ENCODE data around the gene ALDH1B1.
"Not testable (repeated sequence)": the region's sequence is repeated elsewhere in the genome, so short reads cannot be mapped to it uniquely, and the experiment has no call there.

The ALDH1B1 gene

GRCh38 chr9:38385896-38386295 lies 6.6 kb upstream of the ALDH1B1 start:
- no peak for DNase-seq (ENCODE audit: extremely low read depth in 1 of 2, low read depth in 1 of 2)

GRCh38 chr9:38386319-38386895 lies 6.1 kb upstream of the ALDH1B1 start:
- no peak for DNase-seq (ENCODE audit: extremely low read depth in 1 of 2, low read depth in 1 of 2)

- DNase-seq (ENCODE audit: extremely low read depth in 1 of 2, low read depth in 1 of 2), result no peak
Observed at GRCh38 chr9:38387066-38387465, 5.4 kb upstream of the ALDH1B1 start.

GRCh38 chr9:38387751-38388150 lies 4.8 kb upstream of the ALDH1B1 start:
- no peak for DNase-seq (ENCODE audit: extremely low read depth in 1 of 2, low read depth in 1 of 2)

- no peak for DNase-seq (ENCODE audit: extremely low read depth in 1 of 2, low read depth in 1 of 2)
Observed at GRCh38 chr9:38388283-38389223, 3.9 kb upstream of the ALDH1B1 start.

GRCh38 chr9:38389313-38389712 lies 3.2 kb upstream of the ALDH1B1 start:
- DNase-seq (ENCODE audit: extremely low read depth in 1 of 2, low read depth in 1 of 2), result no peak

GRCh38 chr9:38390442-38390841 lies 2.1 kb upstream of the ALDH1B1 start:
- DNase-seq (ENCODE audit: extremely low read depth in 1 of 2, low read depth in 1 of 2), result no peak

GRCh38 chr9:38390851-38391250 lies 1.7 kb upstream of the ALDH1B1 start:
- no peak for DNase-seq (ENCODE audit: extremely low read depth in 1 of 2, low read depth in 1 of 2)

- no peak for DNase-seq (ENCODE audit: extremely low read depth in 1 of 2, low read depth in 1 of 2)
Observed at GRCh38 chr9:38391278-38392118, 1.0 kb upstream of the ALDH1B1 start.

GRCh38 chr9:38393128-38393796 lies 760 bp downstream of the ALDH1B1 start:
- DNase-seq (ENCODE audit: extremely low read depth in 1 of 2, low read depth in 1 of 2), result no peak

- DNase-seq (ENCODE audit: extremely low read depth in 1 of 2, low read depth in 1 of 2), result no peak
Observed at GRCh38 chr9:38394416-38394815, 1.9 kb downstream of the ALDH1B1 start.

GRCh38 chr9:38395653-38396370 lies 3.3 kb downstream of the ALDH1B1 start:
- DNase-seq (ENCODE audit: extremely low read depth in 1 of 2, low read depth in 1 of 2), result no peak

- no peak for DNase-seq (ENCODE audit: extremely low read depth in 1 of 2, low read depth in 1 of 2)
Observed at GRCh38 chr9:38396371-38396671, 3.8 kb downstream of the ALDH1B1 start.

GRCh38 chr9:38399191-38399590 lies 6.7 kb downstream of the ALDH1B1 start:
- not testable (repeated sequence) for DNase-seq (ENCODE audit: extremely low read depth in 1 of 2, low read depth in 1 of 2)

GRCh38 chr9:38401994-38402393 lies 9.5 kb downstream of the ALDH1B1 start:
- no peak for DNase-seq (ENCODE audit: extremely low read depth in 1 of 2, low read depth in 1 of 2)

GRCh38 chr9:38404314-38404713 lies 11.8 kb downstream of the ALDH1B1 start:
- DNase-seq (ENCODE audit: extremely low read depth in 1 of 2, low read depth in 1 of 2), result no peak

- no peak for DNase-seq (ENCODE audit: extremely low read depth in 1 of 2, low read depth in 1 of 2)
Observed at GRCh38 chr9:38405785-38406184, 13.3 kb downstream of the ALDH1B1 start.

GRCh38 chr9:38406476-38407186 lies 14.1 kb downstream of the ALDH1B1 start:
- no peak for DNase-seq (ENCODE audit: extremely low read depth in 1 of 2, low read depth in 1 of 2)

GRCh38 chr9:38408719-38409118 lies 16.2 kb downstream of the ALDH1B1 start:
- no peak for DNase-seq (ENCODE audit: extremely low read depth in 1 of 2, low read depth in 1 of 2)

- DNase-seq (ENCODE audit: extremely low read depth in 1 of 2, low read depth in 1 of 2), result no peak
Observed at GRCh38 chr9:38412751-38413150, 20.2 kb downstream of the ALDH1B1 start.
